HG02973 (cell line): ENCODE measurements around the gene LGMN.

Experiments used
- ATAC-seq: cut with Tn5 transposase; IDR thresholded peaks from one replicate; pipeline ENCODE4 v1.9.1; 2021; ENCODE audit warnings: moderate library complexity; ENCODE audit not compliant: unreplicated experiment

Gene LGMN

GRCh38 chr14:92729634-92730358, 18.6 kb downstream of the LGMN start:
- peak; percentile 87 for ATAC-seq

GRCh38 chr14:92728759-92729364, 19.6 kb downstream of the LGMN start:
- peak; percentile 75 for ATAC-seq

GRCh38 chr14:92726933-92727262, 21.5 kb downstream of the LGMN start:
- no peak for ATAC-seq

DNA sequence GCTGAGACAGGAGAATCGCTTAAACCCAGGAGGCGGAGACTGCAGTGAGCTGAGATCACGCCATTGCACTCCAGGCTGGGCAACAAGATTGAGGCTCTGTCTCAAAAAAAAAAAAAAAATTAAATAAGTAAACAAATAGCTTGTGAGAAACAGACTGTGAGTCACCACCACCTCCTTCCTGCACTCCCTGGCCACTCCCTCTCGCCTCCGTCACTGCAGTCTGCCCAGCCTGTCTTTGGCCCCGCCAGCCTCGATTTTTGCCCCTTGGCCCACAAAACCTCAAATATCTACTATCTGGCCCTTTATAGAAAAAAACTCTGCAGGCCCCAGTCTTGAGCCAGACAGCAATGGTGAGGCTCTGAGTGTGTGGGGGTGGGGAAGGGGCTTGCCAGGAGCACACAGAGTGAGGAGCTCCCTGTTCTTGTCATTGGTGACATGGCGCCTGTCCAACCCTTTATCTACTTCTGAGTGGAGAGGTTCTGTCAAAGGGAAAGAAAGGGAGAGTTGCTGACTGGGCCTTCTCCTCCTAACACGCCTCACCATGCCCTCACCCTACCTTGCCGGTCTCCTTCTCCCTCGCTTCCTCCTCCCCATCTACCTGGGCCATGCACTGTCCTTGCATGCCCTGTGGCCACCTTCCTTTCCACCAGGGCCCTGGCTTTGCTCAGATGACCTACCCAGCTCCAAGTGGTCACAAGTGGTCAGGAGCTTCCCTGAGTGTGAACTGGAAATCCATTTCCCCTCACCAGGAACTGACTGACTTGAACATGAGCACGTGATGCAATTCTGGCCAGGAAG, 22.1 kb downstream of the LGMN start:
- no peak for ATAC-seq

- ATAC-seq = no peak
Observed at GRCh38 chr14:92724516-92725340, 23.7 kb downstream of the LGMN start.

- no peak for ATAC-seq
Observed at GRCh38 chr14:92719890-92720323, 28.5 kb downstream of the LGMN start.

DNA sequence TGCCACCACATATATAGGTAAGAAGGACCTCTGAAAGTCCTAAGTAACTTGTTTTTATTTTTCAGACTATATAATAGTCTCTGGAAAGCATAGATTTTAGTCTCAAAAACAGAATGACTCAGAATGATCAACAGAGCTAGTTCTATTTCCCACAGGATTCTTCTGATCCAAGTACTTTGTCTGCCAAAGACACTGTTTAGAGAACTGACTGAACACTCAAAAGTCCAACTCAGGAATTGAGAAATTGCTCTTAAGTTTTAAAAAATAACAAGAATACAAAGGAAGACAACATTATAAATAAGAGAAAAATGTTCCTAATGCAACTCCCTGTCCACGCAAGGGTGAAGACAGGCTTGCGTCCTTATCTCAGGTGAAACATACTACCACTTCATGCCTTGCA, 29.0 kb downstream of the LGMN start:
- ATAC-seq = no peak

GRCh38 chr14:92718664-92719063, 29.8 kb downstream of the LGMN start:
- no peak for ATAC-seq

DNA sequence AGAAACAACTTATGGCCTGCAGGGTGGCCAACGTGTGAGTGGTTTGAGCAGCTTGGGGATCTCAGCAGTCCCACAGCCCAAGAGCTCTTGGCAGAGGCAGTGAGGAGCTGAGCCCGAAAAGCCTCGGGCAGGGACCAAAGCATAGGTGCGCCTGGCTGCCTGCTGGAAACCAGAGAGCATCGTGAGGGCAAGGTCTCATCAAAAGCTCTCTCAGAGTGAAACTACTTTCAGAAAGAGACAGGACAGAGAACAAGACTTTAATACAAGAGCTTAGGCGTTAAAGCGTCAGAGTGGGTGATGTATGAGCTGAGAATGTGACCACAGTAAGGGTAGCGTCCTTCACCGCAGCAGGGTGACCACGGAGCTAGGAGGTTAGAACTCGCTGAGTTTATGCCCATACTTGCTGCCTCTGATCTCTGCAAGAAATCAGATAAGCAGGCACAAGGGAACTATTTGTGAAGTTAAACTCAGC, 30.8 kb downstream of the LGMN start:
- ATAC-seq = no peak

- ATAC-seq = no peak
Observed at GRCh38 chr14:92716131-92716530, 32.3 kb downstream of the LGMN start.

DNA sequence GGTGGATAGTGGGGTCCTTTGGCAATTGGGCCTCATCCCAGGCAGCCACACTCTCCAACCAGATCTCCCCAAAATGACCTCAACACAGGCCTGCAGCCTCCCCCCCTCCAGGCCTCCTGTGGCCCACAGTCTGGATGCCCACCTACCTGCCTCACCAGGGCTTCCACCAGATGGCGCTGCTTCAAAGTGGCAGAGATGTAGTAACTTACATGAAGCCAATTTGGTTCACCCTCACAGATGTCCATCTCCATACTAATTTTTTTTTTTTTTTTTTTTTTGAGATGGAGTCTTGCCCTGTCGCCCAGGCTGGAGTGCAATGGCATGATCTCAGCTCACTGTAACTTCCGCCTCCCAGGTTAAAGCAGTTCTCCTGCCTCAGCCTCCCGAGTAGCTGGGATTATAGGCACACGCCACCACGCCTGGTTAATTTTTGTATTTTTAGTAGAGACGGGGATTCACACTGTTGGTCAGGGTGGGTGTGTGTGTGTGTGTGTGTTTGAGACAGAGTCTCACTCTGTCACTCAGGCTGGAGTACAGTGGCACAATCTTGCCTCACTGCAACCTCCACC, 33.6 kb downstream of the LGMN start:
- peak; percentile 53 for ATAC-seq

GRCh38 chr14:92712654-92713051, 35.8 kb downstream of the LGMN start:
- no peak for ATAC-seq

DNA sequence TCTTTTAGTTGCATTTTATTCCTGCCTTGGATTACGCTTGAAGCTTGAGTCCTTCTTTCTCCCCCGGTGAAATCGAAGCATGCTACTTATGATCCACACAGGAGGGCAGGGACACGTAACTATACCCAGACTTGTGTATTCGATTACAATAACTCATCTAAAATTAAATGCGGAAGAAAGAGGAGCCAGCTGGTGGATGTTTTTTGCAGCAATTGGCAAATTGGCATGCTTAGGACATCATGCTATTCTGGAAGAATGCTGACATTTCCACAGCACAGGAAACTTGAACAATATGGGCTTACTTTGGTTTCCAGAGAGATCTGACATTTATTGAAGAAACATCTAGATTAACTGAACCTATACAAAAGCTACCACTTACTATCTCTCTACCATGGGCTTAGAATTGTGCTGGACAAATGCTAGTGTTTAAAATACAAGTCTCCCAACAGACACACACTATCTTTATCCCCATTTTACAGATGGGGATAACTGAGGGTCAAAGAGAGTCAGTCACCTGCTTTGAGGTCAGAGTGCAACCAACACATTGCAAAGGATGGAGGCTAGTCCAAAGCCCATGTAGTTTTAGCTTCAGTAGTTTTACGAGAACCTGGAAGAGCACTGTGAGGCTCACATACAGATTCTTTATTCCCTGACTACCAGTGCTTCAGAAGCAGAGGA, 36.3 kb downstream of the LGMN start:
- no peak for ATAC-seq

- no peak for ATAC-seq
Observed at GRCh38 chr14:92710001-92710341, 38.5 kb downstream of the LGMN start.

DNA sequence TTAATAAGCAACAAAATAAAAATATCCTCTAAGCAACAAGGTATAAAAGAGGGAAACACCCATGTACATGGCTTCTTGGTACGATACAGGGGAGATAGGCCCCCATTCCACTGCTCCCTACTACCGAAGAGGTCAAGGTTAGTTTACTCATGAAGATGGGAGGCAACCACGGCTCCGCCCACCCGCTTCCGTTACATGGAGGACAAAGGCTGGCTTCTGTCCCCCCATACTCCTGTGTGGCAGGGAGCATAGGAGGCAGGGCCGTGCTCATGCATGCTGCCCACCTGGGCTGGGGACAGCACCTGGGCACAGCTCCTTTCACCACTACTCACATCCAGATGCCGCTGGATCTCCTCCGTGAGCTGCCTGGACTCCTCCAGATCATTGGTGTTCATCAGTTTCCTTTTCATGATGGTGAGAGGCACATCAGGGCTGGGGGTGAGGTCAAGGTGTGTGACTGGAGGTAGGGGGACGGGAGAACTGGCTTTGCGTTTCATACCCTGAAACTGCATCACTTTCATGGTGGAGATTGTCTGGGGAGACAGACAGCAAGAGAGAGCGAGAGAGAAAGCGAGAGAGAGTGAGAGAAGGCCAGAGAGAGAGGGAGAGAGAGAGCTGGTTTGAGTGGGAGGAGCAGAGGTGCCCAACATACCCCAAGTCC, 39.0 kb downstream of the LGMN start:
- ATAC-seq = no peak

DNA sequence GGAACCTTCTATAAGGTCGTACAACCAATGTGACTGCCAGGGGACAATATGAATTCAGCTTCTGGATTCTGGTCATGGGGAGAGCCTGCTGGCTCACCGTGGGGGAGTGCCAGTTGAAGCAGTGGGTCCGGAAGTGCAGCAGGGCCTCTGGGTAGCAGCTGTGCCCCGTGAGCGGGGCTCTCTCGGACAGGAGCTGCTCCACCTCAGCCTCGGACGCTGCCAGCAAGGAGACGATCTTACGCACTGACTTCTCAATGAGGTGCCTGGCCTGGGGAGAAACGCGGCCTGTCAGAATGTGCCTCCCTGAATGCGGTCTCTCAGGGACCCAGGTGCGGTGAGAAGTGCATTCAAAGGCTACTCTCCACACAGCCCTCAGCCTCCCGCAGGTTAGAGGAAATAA, 42.0 kb downstream of the LGMN start:
- ATAC-seq = no peak

DNA sequence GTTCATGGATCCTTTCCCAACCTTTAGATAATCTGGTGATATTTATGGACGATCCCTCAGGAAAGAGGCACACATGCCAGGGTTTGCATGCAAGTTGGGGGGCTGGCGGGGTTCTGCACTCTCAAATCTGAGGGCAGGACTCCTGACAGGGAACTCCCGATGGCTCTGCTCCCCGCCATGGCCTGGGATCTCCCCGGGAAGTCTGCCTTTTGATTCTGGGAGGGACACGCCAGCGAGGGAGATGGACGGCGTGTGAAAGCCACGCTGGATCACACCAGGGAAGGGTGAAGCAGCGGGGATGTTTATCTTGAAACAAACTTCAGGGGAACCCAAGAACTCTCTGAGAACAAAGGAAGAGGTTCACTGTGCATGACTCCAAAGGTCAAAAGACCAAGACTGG, 43.6 kb downstream of the LGMN start:
- ATAC-seq = no peak

DNA sequence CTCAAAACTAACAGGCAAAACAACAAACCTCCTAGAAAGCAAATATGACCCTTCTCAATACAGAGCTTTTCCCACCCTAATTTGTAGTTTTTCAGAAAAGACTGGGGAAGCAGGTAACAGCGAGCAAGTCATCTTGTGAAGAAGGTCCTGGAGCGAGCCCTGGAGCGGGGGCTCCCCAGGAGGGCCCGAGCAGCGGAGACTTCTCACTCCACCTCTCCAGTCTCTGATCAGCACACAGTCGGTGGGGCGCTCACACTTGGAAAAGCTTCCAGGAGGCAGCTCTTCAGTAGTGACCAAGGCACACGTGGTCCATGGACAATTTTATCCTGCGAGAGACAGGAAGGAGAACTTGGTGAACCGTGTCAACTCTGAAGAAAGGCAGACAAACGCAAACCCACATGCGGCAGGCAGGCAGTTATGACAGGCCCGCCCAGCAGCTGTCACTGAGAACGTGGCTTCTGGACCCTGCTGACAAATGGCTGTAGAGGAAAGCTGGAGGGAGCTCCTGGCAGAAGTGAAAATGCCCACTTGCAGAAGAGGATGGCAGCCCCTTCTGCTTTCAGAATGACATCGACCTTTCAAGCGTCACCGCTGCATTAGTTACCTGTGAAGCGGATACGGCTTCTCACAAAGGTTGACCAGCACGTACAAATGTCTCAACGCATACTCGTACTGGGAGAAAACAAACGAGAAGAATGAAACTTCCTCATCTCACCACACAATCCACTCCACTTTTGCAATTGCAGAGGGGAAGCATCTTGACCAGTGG, 44.2 kb downstream of the LGMN start:
- ATAC-seq = peak; percentile 76

DNA sequence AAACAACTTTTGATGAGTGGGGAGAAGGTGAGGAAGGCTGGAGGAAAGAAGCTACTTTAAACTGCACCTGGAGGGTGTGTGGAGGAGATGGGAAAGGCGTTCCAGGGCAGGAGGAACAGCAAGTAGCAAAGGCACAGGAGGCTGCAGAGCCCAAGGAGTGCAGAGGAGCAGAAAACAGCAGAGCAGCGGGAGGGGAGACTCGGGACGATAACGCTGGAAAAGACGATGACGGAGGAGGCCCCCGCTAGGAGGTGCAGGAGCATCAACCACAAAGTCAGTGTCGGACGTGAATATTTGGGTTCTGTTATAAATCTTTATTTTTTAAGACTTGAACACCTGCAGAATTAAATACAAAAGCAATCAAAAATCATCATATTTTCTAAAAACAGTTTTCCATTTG, 44.9 kb downstream of the LGMN start:
- ATAC-seq = no peak
